NB4 (cell line): ENCODE data around the gene FCRLA.

Experiments used
- DNase-seq: peaks from one replicate; pipeline ENCODE4 v3.0.0; 2010; ENCODE audit warnings: low read depth
- H3K4me3 ChIP-seq: one replicate; pipeline ENCODE4 v1.5.1; 2011; ENCODE audit warnings: mild to moderate bottlenecking, low read depth, low read length, moderate library complexity
- CTCF ChIP-seq: IDR thresholded peaks from one replicate; pipeline ENCODE4 v1.5.1; 2012; ENCODE audit warnings: low read depth, low read length
- MYC ChIP-seq: IDR thresholded peaks from 2 replicates; pipeline ENCODE4 v1.6.1; 2011; ENCODE audit warnings: low read depth, low read length
- POLR2A ChIP-seq: IDR thresholded peaks from 2 replicates; pipeline ENCODE4 v1.6.1; 2011; ENCODE audit warnings: mild to moderate bottlenecking; ENCODE audit not compliant: insufficient read length; ENCODE audit errors: extremely low read depth
- TF ChIP-seq, protein P1 (sequence below): IDR thresholded peaks from 2 replicates; pipeline ENCODE4 v1.6.1; 2011; ENCODE audit warnings: low read depth, low read length

Gene FCRLA

DNA sequence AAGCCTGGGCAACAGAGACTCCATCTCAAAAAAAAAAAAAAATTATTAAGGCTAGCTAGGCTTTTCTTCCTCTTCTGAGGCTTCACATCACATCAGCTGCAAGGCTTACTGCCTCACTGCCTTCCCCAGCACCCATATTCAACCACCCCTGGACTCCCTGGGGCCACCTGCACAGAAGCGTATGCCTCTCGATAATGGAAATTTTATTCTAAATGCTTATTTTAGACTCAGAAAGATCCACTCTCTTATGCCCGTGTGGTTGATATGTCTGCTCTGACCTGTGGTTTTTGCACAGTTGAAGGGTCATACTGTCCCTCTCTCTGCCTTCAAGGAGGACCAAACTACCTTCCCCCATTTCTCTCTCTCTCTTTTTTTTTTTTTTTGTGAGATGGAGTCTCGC lies 1.5 kb upstream of the FCRLA start:
- no peak for DNase-seq
- no peak overlapping the region for H3K4me3 ChIP-seq
- no peak for TF ChIP-seq CTCF
- TF ChIP-seq, protein P1, sequence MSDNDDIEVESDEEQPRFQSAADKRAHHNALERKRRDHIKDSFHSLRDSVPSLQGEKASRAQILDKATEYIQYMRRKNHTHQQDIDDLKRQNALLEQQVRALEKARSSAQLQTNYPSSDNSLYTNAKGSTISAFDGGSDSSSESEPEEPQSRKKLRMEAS = no peak
- no peak for TF ChIP-seq POLR2A

DNA sequence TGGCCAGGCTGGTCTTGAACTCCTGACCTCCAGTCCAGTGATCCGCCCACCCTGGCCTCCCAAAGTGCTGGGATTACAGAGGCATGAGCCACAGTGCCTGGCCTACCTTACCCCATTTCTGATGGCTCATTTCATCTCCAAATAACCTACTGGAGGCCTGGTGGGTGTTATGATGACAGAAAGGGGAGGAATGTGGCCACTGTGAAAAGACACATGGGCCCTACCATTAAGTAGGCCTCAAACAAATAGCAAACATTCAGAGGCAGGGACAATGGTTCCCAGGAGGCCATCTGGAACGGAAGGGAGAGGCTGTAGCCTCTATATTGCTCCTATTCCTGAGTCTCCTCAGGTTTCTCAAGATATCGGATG lies 932 bp upstream of the FCRLA start:
- TF ChIP-seq, protein P1 = no peak
- TF ChIP-seq POLR2A = no peak
- TF ChIP-seq MYC = no peak
- TF ChIP-seq CTCF = no peak
- no peak overlapping the region for H3K4me3 ChIP-seq
- DNase-seq = no peak

DNA sequence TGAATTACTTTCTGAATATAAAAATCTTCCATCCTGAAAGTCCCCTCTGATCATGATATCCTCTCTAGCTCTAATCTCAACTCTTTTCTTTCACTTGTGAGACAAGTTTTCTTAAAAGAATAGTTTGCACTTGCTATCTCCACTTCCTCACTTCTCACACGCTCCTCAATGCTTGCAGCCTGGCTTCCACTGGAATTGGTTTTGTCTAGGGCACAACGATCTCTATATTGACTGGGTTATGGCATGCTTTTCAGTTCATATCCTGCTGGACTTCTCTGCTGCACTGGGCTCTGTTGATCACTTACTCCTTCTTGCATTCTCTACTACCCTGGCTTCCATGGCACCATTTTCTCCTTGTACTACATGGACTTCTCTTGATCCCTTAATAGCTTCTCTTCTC lies 474 bp downstream of the FCRLA start:
- DNase-seq = no peak
- no peak overlapping the region for H3K4me3 ChIP-seq
- no peak for TF ChIP-seq POLR2A
- no peak for TF ChIP-seq MYC
- TF ChIP-seq, protein P1 = no peak
- TF ChIP-seq CTCF = no peak

- H3K4me3 ChIP-seq = no peak overlapping the region
- TF ChIP-seq MYC (no peak), POLR2A (no peak), CTCF (no peak)
- TF ChIP-seq, protein P1 = no peak
- no peak for DNase-seq
Measured at GRCh38 chr1:161709373-161709772, 2.3 kb downstream of the FCRLA start.

DNA sequence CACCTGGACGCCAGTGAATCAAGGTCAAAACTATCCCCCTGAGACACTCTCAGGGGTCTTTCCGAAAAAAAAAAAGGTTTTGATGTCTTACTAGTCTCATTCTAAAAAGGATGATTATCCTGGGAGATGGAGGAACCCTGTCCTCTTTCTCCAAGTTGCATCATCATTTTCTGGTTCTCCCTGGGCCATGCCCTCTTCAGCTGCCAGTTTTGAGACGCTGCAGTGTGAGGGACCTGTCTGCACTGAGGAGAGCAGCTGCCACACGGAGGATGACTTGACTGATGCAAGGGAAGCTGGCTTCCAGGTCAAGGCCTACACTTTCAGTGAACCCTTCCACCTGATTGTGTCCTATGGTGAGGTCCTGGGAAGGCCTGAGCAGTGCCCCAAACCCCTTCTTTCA lies 3.5 kb downstream of the FCRLA start:
- TF ChIP-seq, protein P1 = no peak
- TF ChIP-seq CTCF (no peak), MYC (no peak), POLR2A (no peak)
- no peak for DNase-seq
- H3K4me3 ChIP-seq = no peak overlapping the region
